ENCODE measurements around the gene MTMR8.
"Not testable (repeated sequence)": the region's sequence is repeated elsewhere in the genome, so short reads cannot be mapped to it uniquely, and the experiment has no call there.

Gene MTMR8

DNA sequence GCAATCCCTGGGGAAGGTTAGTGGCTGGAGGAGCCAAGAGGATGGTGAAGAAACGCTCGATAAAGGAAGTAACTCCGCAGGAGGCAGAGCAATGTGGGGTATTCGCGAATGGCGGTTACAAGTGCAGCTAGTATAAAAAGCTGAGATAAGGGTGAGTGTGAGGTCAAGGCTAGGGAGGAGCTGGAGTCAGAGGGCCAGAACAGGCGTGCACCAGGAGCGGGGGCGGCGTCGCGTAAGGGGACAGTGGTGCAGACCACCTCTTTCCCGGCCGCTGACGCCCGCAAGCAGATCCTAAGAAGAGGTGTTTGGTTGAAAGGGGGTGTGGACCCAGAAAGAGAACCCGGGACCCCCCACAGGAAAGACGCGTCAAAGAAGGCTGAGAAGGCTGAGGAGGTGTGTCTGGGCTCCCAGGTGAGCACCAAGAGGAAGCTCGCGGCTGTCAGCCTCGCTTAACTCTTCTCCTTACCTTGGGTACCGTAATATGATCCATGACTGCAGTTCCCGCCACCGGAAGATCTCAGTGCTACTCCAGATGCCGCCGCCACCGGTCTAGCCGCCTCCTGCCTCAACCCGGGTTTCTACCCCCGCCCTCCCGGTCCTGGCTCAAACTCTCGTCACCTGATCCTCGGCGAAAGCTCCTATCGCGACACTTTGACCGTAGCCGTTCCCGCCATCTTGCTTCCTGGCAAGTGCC is at the start of gene MTMR8:
TSS of gene MTMR8 (minus strand) at position 579 of the 694 bp plus-strand sequence. CDS start at position 490, 89 bp downstream.
- DNase-seq (ENCODE audit: low spot score): peak; percentile 55

DNA sequence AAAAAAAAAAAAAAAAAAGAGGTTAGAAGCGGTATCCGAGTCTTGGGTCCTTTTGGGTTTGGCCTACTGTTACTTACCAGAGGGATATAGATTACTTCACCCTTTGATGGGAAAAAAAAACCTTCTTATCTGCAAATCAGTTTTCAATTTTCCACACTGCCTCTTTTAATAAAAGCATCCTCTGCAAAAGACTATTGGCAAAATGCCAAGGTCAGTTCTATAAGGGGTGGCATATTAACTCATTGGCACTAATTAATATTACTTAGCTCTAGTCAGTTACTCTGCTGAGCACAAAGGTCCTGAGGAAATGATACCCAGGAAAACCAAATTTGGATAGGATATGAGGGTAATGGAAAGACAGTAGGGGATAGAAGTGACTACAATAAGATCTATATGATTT is 44.3 kb upstream of the MTMR8 start:
- DNase-seq (ENCODE audit: low spot score): no peak

DNA sequence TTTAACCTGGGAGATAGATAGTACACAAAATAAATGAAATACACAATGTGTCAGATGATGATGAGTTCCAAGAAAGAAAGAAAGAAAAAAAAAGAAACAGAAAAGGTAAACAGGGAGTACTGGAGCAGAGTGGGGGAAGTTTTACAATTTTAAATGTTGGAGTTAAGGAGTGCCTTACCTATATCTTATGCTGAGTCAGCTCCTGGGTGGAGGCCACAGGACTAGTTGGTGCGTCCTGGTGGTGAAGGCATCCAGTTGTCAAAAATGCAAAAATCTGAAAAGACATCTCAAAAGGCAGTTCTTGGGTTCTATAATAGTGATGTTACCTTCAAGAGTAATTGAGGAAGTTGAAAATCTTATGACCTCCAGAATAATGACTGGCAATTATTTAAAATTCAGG is 42.4 kb upstream of the MTMR8 start:
- no peak for DNase-seq (ENCODE audit: low spot score)

DNA sequence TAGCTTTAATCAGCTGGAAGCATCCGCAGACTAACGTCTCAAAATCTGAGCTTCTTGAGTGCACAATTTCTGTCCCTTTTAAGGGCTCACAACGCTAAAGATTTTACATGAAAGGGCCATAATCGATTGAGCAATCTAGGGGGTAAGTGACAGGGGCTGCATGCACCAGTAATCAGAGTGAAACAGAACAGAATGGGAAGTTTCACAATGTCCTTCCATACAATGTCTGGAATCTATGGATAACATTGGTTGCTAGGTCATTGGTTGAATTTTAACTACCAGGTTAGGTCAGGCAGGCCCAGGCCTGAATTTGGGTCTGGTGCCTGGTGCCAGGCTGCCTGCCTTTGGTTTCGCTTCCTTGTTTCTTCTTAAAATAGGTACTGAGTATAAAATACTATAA is 42.0 kb upstream of the MTMR8 start:
- DNase-seq (ENCODE audit: low spot score): no peak

DNA sequence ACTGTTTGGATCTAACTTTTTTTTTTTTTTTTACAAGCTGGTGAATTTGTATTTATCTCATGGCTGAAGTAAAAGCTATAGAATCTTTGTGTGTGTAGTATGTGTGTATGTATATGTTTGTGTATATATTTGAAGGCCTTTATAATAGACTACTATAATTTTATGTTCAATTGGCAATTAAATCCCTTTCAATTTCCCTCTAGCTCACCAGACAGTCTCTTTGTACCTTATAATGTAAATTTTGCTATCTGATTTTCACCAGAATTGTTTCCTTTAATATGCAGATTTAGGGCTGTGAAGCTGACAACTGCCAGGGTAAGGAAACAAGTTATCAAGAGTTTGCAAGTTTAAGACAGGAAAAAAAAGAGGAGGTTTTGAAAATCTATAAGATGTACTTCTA is 33.1 kb upstream of the MTMR8 start:
- DNase-seq (ENCODE audit: low spot score): no peak

DNA sequence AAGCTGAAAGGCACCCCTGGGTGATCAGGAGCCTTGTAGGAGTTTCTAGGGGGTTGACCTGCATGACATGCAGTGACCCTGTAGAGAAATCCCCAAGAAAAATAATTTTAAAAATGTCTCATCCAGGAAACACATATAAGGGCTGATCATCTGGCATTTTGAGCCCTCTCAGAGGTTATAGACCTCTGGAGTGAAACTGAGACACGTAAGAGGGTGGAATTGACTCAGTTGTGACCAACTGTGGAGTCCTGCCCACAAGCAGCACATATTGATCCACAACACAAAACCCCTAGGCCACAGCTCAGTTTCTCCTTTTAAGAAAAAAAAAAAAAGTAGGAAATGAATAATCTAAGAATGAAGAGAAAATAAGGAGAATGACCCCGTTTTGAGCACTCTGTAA is 32.5 kb upstream of the MTMR8 start:
- DNase-seq (ENCODE audit: low spot score): no peak

DNA sequence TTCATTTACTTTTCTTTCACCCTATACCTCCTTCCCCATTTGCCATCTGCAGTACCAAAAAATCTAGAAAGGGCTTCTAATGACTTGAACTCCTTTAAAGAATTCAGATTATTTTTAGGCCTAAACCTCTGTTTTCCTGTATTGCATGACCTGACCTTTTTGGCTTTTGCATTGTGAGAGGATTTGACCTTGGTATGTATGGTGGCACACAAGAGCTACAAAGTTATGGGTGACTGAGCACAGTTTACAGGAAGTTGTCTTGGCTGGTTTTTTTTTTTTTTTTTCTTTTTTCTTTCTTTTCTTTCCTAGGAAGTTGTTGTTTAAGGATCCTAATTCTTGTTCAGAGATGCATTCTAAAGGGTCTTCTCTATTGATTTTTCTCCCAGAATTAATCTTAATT is 32.0 kb upstream of the MTMR8 start:
- no peak for DNase-seq (ENCODE audit: low spot score)

DNA sequence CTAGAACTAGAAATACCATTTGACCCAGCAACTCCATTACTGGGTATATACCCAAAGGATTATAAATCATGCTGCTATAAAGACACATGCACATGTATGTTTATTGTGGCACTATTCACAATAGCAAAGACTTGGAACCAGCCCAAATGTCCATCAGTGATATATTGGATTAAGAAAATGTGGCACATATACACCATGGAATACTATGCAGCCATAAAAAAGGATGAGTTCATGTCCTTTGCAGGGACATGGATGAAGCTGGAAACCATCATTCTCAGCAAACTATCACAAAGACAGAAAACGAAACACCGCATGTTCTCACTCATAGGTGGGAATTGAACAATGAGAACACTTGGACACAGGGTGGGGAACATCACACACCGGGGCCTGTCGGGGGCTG is 14.5 kb upstream of the MTMR8 start:
- DNase-seq (ENCODE audit: low spot score): not testable (repeated sequence)

DNA sequence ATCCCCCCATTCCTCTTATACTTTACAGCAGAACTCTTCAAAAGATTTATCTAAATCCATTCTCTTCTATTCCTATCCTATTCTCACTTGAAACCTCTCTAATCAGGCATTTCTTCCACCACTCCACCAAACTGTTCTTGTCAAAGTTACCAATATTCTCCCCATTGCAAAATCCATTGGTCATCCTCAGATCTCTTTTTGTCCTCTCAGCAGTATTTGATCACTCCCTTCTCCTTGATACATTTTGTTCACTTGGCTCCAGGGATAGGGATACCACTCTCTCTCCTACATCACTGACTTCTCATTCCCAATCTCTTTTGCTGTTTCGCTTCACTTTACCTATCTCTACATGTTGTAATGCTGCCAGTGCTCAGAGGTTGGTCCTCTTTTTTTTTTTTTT is 2.8 kb upstream of the MTMR8 start:
- no peak for DNase-seq (ENCODE audit: low spot score)

DNA sequence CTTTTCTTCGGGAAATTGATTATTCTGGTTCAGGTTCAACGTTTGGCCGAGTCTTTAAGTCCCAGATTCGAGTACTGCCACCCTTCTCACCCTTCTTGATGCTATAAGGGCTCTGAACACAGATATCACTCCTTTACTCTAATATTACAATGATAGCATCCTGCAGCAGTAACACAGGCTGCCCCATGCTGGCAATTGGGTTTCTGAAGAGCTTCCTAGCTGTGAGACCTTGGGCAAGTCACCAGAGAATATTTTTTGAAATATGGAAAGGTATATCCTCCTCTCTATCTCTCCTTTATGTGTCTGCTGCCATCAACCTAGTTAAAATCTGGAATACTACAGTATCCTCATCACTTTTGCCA is 297 bp upstream of the MTMR8 start:
- no peak for DNase-seq (ENCODE audit: low spot score)

DNA sequence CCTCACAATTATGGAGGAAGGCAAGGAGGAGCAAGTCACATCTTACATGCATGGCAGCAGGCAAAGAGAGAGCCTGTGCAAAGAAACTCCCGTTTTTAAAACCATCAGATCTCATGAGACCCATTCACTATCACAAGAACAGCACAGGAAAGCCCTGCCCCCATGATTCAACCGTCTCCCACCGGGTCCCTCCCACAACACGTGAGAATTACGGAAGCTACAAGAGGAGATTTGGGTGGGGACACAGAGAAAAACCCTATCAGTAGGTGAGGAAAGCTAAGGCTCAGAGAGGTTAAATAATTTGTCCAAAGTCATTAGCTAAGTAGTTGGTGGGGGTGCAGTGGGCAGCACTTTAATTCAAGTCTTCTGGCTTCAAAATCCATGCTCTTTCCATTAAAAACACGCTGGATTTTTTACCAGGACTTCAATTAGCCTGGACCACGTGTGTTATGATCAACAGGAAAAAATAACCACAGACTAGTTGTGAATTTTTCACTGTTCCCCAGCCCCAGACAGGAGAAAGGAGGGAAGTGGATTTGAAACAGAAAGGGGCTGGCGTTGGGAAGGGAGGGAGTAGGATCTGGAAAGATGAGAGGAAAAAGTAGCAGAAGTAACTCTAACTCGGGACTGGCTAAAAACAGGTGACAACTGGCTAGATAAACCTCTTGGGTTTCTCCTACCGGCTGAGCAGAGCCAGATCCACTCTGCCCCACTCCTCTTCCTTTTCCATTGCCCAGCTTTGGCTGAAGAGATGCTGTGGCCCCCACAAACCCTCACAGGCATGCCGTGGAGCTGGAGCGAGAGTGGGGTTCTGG is 986 bp downstream of the MTMR8 start:
- no peak for DNase-seq (ENCODE audit: low spot score)

DNA sequence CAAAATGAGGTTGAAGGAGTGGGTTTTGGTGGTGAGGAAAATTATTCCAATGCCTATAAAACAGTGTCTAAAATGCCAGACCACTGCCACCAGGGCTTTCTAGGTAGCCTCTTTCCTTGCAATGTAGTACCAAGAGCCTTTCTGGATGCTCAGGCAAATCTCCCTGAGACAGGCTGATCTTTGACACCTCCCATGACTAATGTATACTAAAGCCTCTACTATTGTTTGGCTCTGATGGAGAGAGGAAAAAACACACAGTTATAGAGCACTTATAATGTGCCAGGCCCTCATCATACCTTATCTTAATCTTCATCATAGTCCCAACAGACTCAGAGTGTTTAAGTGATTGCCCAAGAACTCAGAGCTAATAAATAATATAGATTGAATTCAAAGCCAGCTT is 5.8 kb downstream of the MTMR8 start:
- no peak for DNase-seq (ENCODE audit: low spot score)

DNA sequence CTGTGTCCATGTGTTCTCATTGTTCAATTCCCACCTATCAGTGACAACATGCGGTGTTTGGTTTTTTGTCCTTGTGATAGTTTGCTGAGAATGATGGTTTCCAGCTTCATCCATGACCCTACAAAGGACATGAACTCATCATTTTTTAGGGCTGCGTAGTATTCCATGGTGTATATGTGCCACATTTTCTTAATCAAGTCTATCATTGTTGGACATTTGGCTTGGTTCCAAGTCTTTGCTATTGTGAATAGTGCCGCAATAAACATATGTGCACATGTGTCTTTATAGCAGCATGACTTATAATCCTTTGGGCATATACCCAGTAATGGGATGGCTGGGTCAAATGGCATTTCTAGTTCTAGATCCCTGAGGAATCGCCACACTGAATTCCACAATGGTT is 14.5 kb downstream of the MTMR8 start:
- DNase-seq (ENCODE audit: low spot score): not testable (repeated sequence)

DNA sequence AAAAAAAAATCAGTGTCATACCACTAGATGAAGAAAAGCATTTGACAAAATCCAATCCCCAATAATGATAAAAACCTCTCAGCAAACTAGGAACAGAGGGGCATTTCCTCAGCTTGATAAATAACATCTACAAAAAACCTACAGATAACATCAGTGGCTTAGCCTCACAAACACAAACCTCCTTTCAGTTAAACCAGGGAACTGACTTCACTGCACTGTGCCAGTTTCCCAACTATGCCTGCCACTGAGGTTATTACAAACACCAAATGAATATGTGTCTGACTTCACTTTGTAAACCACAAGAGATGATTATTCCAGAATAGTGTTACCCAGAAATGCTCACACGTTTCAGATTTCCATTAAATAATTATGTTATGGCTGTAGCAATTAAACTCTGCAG is 15.3 kb downstream of the MTMR8 start:
- no peak for DNase-seq (ENCODE audit: low spot score)

DNA sequence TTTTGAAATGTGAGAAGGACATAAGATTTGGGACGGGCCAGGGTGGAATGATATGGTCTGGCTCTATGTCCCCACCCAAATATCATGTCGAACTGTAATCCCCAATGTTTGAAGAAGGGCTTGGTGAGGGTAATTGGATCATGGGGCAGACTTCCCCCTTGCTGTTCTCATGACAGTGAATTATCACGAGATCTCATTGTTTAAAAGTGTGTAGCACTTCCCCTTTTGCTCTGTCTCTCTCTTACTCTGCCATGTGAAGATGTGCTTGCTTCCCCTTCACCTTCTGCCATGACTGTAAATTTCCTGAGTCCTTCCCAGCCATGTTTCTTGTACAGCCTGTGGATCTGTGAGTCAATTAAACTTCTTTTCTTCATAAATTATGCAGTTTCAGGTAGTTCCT is 17.5 kb downstream of the MTMR8 start:
- DNase-seq (ENCODE audit: low spot score): no peak

DNA sequence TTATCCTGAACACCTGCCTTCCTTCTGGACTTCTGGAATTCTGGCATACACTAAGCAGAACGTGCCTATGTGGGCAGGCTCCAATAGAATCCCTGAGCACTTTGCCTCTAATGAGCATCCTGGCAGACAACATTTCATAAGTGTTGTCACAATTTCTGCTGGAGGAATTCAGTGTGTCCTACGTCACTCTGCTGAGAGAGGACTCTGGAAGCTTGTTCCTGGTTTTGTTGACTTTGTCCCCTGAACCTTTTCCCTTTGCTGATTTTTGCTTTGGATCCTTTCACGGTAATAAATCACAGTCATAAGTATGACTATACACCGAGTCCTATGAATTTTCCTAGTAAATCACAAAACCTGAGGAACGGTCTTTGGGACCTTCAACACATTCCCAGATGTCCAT is 43.2 kb downstream of the MTMR8 start:
- DNase-seq (ENCODE audit: low spot score): no peak

DNA sequence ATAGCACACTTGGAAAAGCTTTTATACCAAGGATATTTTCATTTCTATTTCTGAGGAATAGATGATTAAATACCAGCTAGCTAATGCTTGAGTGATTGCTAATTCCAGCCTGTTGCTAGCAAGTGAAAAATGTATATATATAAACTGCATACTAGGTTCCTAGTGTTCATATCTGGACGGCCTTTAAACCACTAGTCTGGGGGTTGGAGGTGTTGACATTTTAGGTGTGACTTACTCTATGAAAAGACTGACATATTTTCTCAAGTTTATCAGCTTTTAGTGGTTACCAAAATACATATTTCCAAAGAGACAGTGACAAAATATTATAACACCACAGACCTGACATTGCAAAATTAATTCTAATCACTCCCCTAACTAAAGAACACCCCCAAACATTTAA is 44.7 kb downstream of the MTMR8 start:
- DNase-seq (ENCODE audit: low spot score): no peak

DNA sequence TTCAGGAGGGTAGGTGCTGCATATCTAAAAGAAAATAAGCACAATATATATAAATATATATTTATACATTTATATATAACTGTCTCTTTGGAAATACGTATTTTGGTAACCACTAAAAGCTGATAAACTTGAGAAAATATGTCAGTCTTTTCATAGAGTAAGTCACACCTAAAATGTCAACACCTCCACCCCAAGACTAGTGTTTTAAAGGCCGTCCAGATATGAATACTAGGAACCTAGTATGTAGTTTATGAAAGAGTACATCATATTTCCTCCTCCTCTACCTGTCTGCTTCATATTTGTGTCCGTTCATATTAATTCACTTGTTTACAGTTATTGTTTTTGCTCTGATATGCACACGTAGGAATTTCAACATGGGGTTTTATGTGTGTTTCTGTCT is 45.2 kb downstream of the MTMR8 start:
- no peak for DNase-seq (ENCODE audit: low spot score)

DNA sequence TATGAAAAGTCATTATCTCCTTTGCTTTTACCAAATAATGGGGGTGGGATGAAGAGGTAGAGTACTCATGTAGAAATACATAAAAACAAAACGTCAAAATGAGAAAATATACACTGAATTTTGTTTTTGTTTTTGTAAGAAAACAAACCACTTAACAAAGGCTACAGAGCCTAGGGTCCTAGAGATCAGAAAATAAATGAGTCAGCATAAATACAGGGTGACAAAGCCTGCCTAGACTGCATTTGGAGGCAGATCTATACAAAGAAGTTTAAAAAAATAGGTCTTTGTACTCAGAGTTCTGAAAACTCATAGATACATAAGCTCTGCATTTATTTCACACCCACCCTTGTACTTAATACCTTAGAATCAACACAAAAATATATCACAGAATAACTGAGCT is 52.4 kb downstream of the MTMR8 start:
- no peak for DNase-seq (ENCODE audit: low spot score)

DNA sequence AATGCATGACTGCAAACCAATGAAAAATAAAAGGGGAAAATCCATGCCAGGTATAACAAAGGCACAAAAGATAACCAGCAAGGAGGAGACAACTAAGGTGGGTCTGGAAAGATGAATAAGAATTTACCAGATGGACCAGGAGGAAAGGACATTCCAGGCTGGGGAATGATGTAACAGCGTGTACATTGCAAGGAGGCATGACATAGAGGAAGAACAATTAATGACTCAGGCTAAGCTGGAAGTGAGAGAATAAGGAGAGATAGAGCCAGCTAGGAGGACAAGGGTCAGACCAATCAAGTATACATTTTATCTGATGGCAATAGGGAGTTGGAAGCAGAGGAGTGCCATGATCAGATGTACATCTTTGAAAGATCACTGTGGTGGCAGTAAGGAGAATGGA is 57.0 kb downstream of the MTMR8 start:
- no peak for DNase-seq (ENCODE audit: low spot score)

DNA sequence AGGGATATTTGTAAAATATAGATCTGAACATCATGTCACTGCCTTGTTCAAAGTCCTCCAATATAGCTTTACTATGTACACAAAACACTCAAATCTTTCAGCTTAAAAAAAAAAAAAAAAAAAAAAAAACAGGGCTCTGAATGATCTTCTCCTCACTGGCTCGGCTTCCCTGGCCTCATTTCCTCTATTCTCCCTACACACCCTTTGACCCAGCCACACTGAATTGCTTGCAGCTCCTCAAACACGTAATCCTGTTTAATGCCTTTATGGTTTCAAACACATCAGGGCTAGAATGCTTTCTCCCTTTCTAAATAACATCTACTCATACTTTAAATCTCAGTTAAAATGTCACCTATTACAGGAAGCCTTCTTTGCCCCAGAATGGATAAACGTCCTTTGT is 60.8 kb downstream of the MTMR8 start:
- no peak for DNase-seq (ENCODE audit: low spot score)

DNA sequence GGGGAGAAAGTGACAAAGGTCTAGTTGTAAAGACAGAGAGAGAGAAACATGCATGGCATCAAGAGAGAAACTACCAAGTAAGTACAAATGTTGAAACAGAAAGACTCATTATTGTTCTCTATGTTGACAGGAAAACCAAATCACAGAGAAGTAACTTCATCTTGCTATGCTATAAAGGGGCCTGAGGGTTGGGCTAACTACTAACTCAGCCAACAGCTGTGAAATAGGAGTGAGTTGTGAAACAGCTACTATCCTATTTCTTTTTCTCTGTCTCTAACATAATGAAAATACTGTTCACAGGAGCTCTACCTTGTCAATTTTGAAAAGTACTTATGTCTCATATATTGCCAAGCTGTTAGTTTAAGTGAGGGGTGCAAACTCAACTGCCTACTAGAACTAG is 65.0 kb downstream of the MTMR8 start:
- no peak for DNase-seq (ENCODE audit: low spot score)

DNA sequence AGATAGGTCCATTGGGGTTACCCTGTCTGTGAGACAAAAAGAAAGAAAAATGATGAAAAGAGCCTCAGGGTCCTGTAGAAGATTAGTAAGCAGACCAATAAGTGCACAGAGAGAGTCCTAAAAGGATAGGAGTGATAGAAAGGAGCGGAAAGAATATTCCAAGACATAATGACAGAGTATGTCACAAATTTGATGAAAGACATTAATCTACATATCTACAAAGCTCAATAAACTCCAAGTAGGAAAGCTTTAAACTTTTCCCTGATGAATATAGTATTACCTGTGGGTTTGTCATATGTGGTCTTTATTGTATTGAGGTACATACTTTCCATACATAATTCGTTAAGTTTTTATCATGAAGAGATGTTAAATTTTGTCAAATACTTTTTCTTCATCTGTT is 73.7 kb downstream of the MTMR8 start:
- no peak for DNase-seq (ENCODE audit: low spot score)

DNA sequence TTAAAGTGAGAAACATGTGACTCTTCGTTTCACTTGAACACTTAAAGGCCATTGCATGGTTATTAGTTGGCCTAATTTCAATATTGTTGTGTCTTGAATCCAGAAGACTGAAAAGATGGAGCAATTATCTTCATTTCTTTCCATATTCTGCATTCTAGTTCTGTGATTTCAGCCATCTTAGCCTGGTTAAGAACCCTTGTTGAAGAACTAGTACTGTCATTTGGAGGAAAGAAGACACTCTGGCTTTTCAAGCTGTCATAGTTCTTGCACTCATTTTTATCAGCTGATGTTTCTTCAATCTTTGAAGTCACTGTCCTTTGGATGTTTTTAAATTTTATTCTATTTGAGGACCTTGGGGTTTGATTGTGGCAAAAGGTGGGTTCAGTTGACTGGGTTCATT is 81.6 kb downstream of the MTMR8 start:
- DNase-seq (ENCODE audit: low spot score): no peak
